IPS DF 6.9 (cell line): ENCODE results near the gene NABP1.

Experiments
- DNase-seq: peaks from one replicate; pipeline ENCODE4 v3.0.0-alpha.2; 2013; ENCODE audit warnings: low read depth, low spot score
- H3K27ac ChIP-seq: one replicate; pipeline ENCODE4 v1.5.1; 2013; ENCODE audit warnings: low read length, control low read depth
- H3K27me3 ChIP-seq: 2 replicates; pipeline ENCODE4 v1.6.1; 2013; ENCODE audit warnings: mild to moderate bottlenecking, low read length; ENCODE audit not compliant: control insufficient read depth, insufficient read depth
- H3K36me3 ChIP-seq: 2 replicates; pipeline ENCODE4 v1.6.1; 2013; ENCODE audit warnings: low read length; ENCODE audit not compliant: control insufficient read depth, insufficient read depth
- H3K4me1 ChIP-seq: 2 replicates; pipeline ENCODE4 v1.6.1; 2013; ENCODE audit warnings: low read length; ENCODE audit not compliant: control insufficient read depth, insufficient read depth
- H3K4me3 ChIP-seq: 2 replicates; pipeline ENCODE4 v1.5.1; 2013; ENCODE audit warnings: mild to moderate bottlenecking, low read length
- H3K9me3 ChIP-seq: 2 replicates; pipeline ENCODE4 v1.6.1; 2013; ENCODE audit warnings: low read length, inconsistent platforms; ENCODE audit not compliant: control insufficient read depth, insufficient read depth
- WGBS: extraction: QIAGEN DNeasy Blood & Tissue Kit; methylation state at CpG from one replicate; pipeline ENCODE4 v1.1.7; 2013; ENCODE audit warnings: mixed read lengths, missing lambda C conversion rate; ENCODE audit not compliant: insufficient read length, insufficient coverage; 5-methylcytosine and 5-hydroxymethylcytosine counted together

The NABP1 gene

DNA sequence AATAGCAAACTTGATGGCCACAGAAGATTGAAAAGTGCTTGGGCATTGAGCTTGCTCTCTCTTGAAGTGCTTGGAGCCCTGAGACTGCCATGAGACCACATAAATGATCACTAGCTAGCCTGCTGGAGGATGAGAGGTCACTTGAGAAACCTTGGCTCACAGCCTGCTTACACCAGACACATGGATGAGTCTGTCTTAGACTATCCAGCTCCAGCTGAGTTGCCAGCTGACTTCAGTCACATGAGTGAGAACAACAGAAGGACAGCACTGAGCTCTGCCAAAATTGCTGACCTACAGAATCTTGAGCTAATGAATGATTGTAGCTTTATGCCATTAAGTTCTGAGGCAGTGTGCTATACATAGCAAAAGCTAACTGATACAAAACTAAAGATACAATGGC is 18.1 kb downstream of the NABP1 start:
- Histone ChIP-seq H3K4me3 (no peak overlapping the region), H3K27me3 (no peaks in the 10 kb centered on the region), H3K36me3 (no peaks in the 10 kb centered on the region; the same call in 1 of the 2 replicates), H3K4me1 (no peaks in the 10 kb centered on the region), H3K27ac (no peak overlapping the region), H3K9me3 (no peaks in the 10 kb centered on the region)
- DNase-seq: no peak

GRCh38 chr2:191696966-191697365 is 19.0 kb downstream of the NABP1 start:
- Histone ChIP-seq H3K36me3 (no peaks in the 10 kb centered on the region; the same call in 1 of the 2 replicates), H3K27ac (no peak overlapping the region), H3K27me3 (no peaks in the 10 kb centered on the region), H3K4me3 (no peak overlapping the region), H3K4me1 (no peaks in the 10 kb centered on the region), H3K9me3 (no peaks in the 10 kb centered on the region)
- no peak for DNase-seq

GRCh38 chr2:191697870-191698269 is 19.9 kb downstream of the NABP1 start:
- no peak for DNase-seq
- Histone ChIP-seq H3K27me3 (no peaks in the 10 kb centered on the region), H3K4me3 (no peak overlapping the region), H3K36me3 (no peaks in the 10 kb centered on the region; the same call in 1 of the 2 replicates), H3K4me1 (no peaks in the 10 kb centered on the region), H3K9me3 (no peaks in the 10 kb centered on the region), H3K27ac (no peak overlapping the region)
- no CpG with 5 or more reads among the region's 3 CpGs for WGBS

DNA sequence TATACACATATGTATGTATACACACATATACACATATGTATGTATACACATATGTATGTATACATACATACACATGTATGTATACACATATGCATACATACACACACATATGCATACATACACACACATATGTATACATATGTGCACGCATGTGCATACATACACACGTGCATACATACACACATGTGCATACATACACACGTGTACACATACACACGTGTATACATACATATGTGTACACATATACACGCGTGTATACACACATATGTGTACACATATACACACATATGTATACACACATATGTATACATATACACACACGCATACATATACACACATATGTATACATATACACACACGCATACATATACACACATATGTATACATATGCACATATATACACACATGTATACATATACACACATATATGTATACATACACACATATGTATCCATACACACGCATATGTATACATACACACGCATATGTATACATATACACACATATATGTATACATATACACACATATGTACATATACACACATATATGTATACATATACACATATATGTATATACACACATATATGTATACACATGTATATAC is 21.5 kb downstream of the NABP1 start:
- H3K4me1 ChIP-seq: 0 out of 2 replicates have a peak, but pooled peaks cover 1% of the 10 kb centered on the region
- no peak overlapping the region for H3K4me3 ChIP-seq
- no peak for DNase-seq
- no peaks in the 10 kb centered on the region; the same call in 1 of the 2 replicates for H3K36me3 ChIP-seq
- no peak overlapping the region for H3K27ac ChIP-seq
- no peaks in the 10 kb centered on the region for H3K27me3 ChIP-seq
- no CpG with 5 or more reads among the region's 10 CpGs for WGBS
- H3K9me3 ChIP-seq: no peaks in the 10 kb centered on the region

DNA sequence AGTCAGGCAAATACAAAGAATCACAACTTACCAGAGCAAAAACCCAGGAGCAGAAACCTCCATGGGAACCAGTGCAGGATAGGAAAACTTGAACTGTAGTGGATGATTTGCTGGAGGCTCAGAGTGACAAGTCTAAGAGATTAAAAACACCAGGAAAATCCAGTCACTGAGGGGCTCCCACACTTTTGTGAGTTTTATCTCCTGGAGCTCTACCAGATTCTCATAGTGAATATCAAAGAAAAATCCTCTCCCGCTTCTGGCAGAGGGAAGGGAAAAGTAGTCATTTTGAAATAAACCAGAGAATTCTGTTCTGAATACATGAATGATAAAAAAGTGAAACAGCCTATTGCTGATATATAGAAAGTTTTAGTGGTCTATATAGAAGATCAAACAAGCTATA is 23.1 kb downstream of the NABP1 start:
- no peaks in the 10 kb centered on the region for H3K9me3 ChIP-seq
- H3K4me3 ChIP-seq: no peak overlapping the region
- H3K27ac ChIP-seq: no peak overlapping the region
- no CpG with 5 or more reads among the region's 1 CpG for WGBS
- DNase-seq: no peak
- H3K27me3 ChIP-seq: no peaks in the 10 kb centered on the region
- no peaks in the 10 kb centered on the region; the same call in 1 of the 2 replicates for H3K36me3 ChIP-seq
- H3K4me1 ChIP-seq: 0 out of 2 replicates have a peak, but pooled peaks cover 1% of the 10 kb centered on the region

GRCh38 chr2:191701696-191702095 is 23.8 kb downstream of the NABP1 start:
- H3K4me1 ChIP-seq: 0 out of 2 replicates have a peak, but pooled peaks cover 1% of the 10 kb centered on the region
- no peaks in the 10 kb centered on the region; the same call in 1 of the 2 replicates for H3K36me3 ChIP-seq
- no peaks in the 10 kb centered on the region for H3K27me3 ChIP-seq
- no peaks in the 10 kb centered on the region for H3K9me3 ChIP-seq
- H3K27ac ChIP-seq: no peak overlapping the region
- WGBS: no CpG with 5 or more reads among the region's 2 CpGs
- no peak for DNase-seq
- H3K4me3 ChIP-seq: no peak overlapping the region

DNA sequence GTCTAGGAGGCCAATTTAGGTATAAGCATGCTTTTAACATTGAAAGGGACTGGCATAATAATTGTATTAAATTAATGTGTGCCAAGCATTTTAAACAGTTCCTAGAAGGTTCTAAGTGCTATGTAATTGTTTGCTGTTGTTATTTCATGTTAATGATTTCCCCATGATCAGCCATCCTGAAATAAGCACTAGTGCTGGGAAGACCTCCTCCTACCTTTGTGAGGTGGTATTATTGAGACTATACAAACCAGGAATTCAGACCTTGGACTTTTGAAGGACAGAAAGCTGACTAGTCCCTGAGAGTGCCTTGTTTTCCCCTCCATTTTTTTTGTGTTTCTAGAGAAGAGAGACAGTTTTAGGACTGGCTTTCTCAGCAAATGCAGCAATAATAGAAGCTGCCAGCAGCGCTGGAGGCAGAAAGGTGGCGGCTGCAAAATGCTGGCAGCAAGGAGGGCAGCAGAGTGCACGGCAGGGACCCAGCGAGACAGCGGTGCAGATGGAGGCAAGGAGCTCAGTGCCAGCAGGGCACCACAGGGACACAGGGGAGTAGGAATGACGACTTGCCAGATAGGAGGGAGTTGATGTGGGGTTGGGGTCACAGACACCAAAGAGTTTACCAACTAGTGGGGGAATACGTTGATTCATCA is 25.3 kb downstream of the NABP1 start:
- 0 out of 2 replicates have a peak, but pooled peaks cover 1% of the 10 kb centered on the region for H3K4me1 ChIP-seq
- H3K9me3 ChIP-seq: no peaks in the 10 kb centered on the region
- H3K4me3 ChIP-seq: no peak overlapping the region; the same call in 1 of the 2 replicates
- H3K36me3 ChIP-seq: no peaks in the 10 kb centered on the region; the same call in 1 of the 2 replicates
- no CpG with 5 or more reads among the region's 7 CpGs for WGBS
- H3K27me3 ChIP-seq: no peaks in the 10 kb centered on the region
- no peak for DNase-seq
- H3K27ac ChIP-seq: no peak overlapping the region

GRCh38 chr2:191705084-191705483 is 27.1 kb downstream of the NABP1 start:
- Histone ChIP-seq H3K4me3 (no peak overlapping the region), H3K4me1 (0 out of 2 replicates have a peak, but pooled peaks cover 1% of the 10 kb centered on the region), H3K9me3 (no peaks in the 10 kb centered on the region), H3K27me3 (no peaks in the 10 kb centered on the region), H3K36me3 (no peaks in the 10 kb centered on the region), H3K27ac (no peak overlapping the region)
- no peak for DNase-seq
- no CpG with 5 or more reads among the region's 4 CpGs for WGBS

DNA sequence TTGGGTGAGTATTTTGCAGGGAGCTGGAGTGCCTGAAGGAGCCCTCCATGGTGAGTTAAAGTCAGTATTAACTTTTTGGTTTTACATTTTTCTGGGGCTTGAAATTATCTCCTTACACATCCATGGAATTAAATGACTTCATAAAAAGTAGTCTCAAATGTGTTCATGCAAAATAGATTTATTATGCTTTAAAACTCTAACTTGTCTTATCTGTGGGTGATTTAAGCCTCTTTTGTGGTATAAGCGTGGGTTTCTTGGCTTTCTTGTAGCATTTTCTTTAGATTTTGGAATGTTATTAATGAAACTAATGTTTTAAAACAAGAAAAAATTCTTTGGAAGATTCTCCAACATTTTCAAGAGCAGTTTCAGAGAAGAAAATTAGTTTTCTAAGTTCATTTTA is 27.8 kb downstream of the NABP1 start:
- H3K36me3 ChIP-seq: no peaks in the 10 kb centered on the region
- DNase-seq: no peak
- no peaks in the 10 kb centered on the region for H3K27me3 ChIP-seq
- no peak overlapping the region for H3K4me3 ChIP-seq
- 0 out of 2 replicates have a peak, but pooled peaks cover 1% of the 10 kb centered on the region for H3K4me1 ChIP-seq
- no peaks in the 10 kb centered on the region for H3K9me3 ChIP-seq
- H3K27ac ChIP-seq: no peak overlapping the region
- WGBS: no CpG with 5 or more reads among the region's 1 CpG

- H3K4me3 ChIP-seq: no peak overlapping the region
- no peaks in the 10 kb centered on the region for H3K9me3 ChIP-seq
- H3K27ac ChIP-seq: no peak overlapping the region
- H3K27me3 ChIP-seq: no peaks in the 10 kb centered on the region
- 0 out of 2 replicates have a peak, but pooled peaks cover 1% of the 10 kb centered on the region for H3K4me1 ChIP-seq
- WGBS: no CpG with 5 or more reads among the region's 2 CpGs
- H3K36me3 ChIP-seq: no peaks in the 10 kb centered on the region
- no peak for DNase-seq
These were observed 28.9 kb downstream of the NABP1 start for GRCh38 chr2:191706791-191707190.

DNA sequence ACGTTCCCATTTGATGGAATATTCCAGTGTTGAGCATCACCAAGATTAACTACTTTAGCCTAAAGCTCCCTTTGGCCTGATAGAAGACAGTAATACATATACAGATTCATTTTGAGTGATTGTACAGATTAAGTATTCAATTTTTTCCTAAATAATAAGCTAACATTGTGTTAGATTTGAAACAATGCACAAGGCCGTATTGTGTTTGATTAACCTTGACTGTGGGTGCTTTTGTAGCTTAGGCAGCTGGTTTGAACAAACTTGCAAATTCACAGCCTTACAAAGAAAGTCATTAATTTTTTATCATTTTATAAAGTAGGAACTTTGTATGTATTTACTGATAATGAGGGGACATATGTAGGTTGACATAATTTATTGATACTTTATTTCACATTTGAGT is 29.6 kb downstream of the NABP1 start:
- DNase-seq: no peak
- Histone ChIP-seq H3K4me1 (0 out of 2 replicates have a peak, but pooled peaks cover 1% of the 10 kb centered on the region), H3K4me3 (no peak overlapping the region), H3K27ac (no peak overlapping the region), H3K27me3 (no peaks in the 10 kb centered on the region), H3K36me3 (no peaks in the 10 kb centered on the region), H3K9me3 (no peaks in the 10 kb centered on the region)
- no CpG with 5 or more reads among the region's 2 CpGs for WGBS
